Chondrocyte (in vitro differentiated cells): Measurements from ENCODE around the gene MLH1. TPM values are rescaled to one million over a fixed set of nuclear protein-coding genes. Genes with fewer than 3 reads are reported as not detected.
A peak's percentile ranks its signal among the peaks of the same experiment; 100 is the strongest.

Experiments
- DNase-seq: peaks from one replicate; pipeline ENCODE4 v3.0.0; 2021; ENCODE audit warnings: mixed read lengths, low spot score
- H3K27ac Mint-ChIP-seq: one replicate; pipeline ENCODE4 v1.8.0; 2021; ENCODE audit warnings: mild to moderate bottlenecking, moderate library complexity, mixed read lengths; ENCODE audit not compliant: unreplicated experiment
- H3K27me3 Mint-ChIP-seq: 2 replicates; pipeline ENCODE4 v1.8.0; 2021; ENCODE audit warnings: low read depth, mixed read lengths
- H3K36me3 Mint-ChIP-seq: 2 replicates; pipeline ENCODE4 v1.8.0; 2021; ENCODE audit warnings: low read depth, mixed read lengths
- H3K4me1 Mint-ChIP-seq: 2 replicates; pipeline ENCODE4 v1.8.0; 2021; ENCODE audit warnings: low read depth, mild to moderate bottlenecking, mixed read lengths
- H3K4me3 Mint-ChIP-seq: one replicate; pipeline ENCODE4 v1.8.0; 2021; ENCODE audit warnings: mild to moderate bottlenecking, moderate library complexity, mixed read lengths; ENCODE audit not compliant: unreplicated experiment
- H3K9me3 Mint-ChIP-seq: 2 replicates; pipeline ENCODE4 v1.8.0; 2021; ENCODE audit warnings: low read depth, mixed read lengths
- total RNA-seq: library from RNA; stranded (reverse); gene quantifications from 3 replicates; pipeline ENCODE4 v1.2.1, GENCODE V29; 2021
- TF ChIP-seq, protein P1 (sequence below): fragments of 200-600 bp; sonication (generic); IDR thresholded peaks from 2 replicates; pipeline ENCODE4 v1.5.0; 2021; ENCODE audit warnings: antibody characterized with exemption, mild to moderate bottlenecking, moderate library complexity

Gene MLH1
- total RNA-seq, 1 donor from 2014 or later = 32.6 TPM

DNA sequence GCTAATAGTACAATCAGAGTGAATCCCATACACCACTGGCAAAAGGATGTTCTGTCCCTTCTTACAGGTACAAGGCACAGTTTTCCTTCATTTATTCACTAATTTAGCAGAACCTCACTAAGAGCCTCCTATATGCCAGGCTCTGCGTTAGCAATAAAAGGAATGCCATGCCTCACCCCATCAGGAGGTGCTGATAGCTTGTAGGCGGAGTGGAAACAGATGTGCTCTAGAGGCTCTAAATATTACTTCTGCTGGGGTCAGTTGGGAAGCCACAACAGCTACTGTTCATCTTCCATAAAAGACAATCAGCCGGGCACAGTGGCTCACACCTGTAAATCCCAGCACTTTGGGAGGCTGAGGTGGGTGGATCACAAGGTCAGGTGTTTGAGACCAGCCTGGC lies 24.4 kb downstream of the MLH1 start:
- no peaks in the 10 kb centered on the region for H3K4me1 Mint-ChIP-seq

DNA sequence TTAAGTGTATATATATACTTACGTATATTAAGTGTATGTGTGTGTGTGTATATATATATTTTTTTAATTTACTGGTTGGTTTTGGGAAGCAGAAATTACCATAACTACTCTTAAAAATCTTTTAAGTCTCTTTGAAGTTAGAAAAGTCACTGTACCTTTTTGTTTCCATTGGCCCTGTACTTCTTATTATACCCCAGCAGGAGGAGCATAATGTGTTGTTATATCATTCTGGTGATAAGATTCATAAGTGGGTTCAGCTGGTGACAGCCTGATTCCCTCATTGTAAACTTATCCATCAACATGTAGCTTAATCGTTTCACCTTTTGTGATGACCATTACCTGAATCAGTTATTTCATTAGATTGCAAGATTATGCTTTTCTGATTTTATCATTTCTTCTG lies 30.8 kb downstream of the MLH1 start:
- H3K36me3 Mint-ChIP-seq = peaks cover 56% of the 10 kb centered on the region
- TF ChIP-seq, protein P1, sequence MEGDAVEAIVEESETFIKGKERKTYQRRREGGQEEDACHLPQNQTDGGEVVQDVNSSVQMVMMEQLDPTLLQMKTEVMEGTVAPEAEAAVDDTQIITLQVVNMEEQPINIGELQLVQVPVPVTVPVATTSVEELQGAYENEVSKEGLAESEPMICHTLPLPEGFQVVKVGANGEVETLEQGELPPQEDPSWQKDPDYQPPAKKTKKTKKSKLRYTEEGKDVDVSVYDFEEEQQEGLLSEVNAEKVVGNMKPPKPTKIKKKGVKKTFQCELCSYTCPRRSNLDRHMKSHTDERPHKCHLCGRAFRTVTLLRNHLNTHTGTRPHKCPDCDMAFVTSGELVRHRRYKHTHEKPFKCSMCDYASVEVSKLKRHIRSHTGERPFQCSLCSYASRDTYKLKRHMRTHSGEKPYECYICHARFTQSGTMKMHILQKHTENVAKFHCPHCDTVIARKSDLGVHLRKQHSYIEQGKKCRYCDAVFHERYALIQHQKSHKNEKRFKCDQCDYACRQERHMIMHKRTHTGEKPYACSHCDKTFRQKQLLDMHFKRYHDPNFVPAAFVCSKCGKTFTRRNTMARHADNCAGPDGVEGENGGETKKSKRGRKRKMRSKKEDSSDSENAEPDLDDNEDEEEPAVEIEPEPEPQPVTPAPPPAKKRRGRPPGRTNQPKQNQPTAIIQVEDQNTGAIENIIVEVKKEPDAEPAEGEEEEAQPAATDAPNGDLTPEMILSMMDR = peak; percentile 76
- H3K27me3 Mint-ChIP-seq = no peaks in the 10 kb centered on the region
- peaks cover 3% of the 10 kb centered on the region for H3K4me1 Mint-ChIP-seq
- no peak overlapping the region for H3K27ac Mint-ChIP-seq
- H3K4me3 Mint-ChIP-seq = no peak overlapping the region
- DNase-seq = no peak
- H3K9me3 Mint-ChIP-seq = peaks cover 8% of the 10 kb centered on the region

More for the DNA sequence above, 24.4 kb downstream of the MLH1 start:
- peaks cover 61% of the 10 kb centered on the region for H3K36me3 Mint-ChIP-seq
- H3K27me3 Mint-ChIP-seq = no peaks in the 10 kb centered on the region
- no peak for DNase-seq
- H3K9me3 Mint-ChIP-seq = no peaks in the 10 kb centered on the region
- no peak overlapping the region for H3K27ac Mint-ChIP-seq
- H3K4me3 Mint-ChIP-seq = no peak overlapping the region
- TF ChIP-seq, protein P1 = no peak

DNA sequence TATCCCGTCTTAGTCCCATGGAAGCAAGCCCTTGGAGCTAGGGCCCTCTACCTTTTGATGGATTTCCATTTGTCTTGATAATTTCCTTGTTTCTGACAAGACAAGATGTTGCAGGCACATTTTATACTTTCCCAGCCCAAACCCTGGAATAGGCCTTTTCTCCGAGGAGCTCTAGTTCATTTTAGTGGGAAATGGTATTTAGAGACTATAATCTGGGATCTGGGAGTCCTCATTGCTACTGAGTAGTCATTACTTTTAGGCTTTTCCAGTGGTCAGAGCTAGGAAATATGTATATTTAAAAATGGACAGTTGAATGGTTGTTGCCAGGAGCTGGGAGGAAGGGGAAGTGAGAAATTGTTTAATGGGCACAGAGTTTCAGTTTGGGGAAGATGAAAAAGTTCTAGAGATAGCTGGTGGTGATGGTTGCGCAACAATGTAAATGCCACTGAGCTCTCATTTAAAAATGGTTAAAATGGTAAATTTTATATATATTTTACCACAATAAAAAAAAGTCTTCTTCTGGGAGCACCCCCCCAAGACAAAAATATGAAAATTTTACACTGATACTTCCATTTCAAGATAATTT lies 31.6 kb downstream of the MLH1 start:
- Mint-ChIP-seq H3K27me3 (no peaks in the 10 kb centered on the region), H3K4me3 (no peak overlapping the region), H3K9me3 (peaks cover 8% of the 10 kb centered on the region), H3K4me1 (peaks cover 5% of the 10 kb centered on the region), H3K27ac (no peak overlapping the region), H3K36me3 (peaks cover 52% of the 10 kb centered on the region)
- no peak for DNase-seq
- TF ChIP-seq, protein P1 = no peak

- peaks cover 11% of the 10 kb centered on the region for H3K4me1 Mint-ChIP-seq
- DNase-seq = no peak
- peaks cover 8% of the 10 kb centered on the region for H3K9me3 Mint-ChIP-seq
- no peaks in the 10 kb centered on the region for H3K27me3 Mint-ChIP-seq
- no peak overlapping the region for H3K4me3 Mint-ChIP-seq
- TF ChIP-seq, protein P1 = no peak
- H3K27ac Mint-ChIP-seq = no peak overlapping the region
- peaks cover 44% of the 10 kb centered on the region for H3K36me3 Mint-ChIP-seq
Measured at GRCh38 chr3:37025561-37026335, 32.4 kb downstream of the MLH1 start.

DNA sequence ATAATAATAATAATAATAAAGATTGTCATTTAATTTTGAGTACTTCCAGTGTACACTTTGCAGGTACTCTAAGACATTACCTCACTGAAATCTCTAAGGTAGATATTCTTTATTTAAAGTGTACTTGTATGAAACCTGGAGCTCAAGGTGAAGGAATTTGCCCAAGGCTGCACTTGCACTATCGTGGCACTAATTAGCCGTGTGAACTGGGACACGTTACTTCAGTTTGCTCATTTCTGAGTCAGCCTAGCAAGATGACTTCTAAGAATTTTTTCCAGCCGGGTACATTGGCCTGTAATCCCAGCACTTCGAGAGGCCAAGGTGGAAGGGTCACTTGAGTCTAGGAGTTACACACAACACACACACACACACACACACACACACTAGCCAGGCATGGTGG lies 33.5 kb downstream of the MLH1 start:
- no peak overlapping the region for H3K27ac Mint-ChIP-seq
- peaks cover 38% of the 10 kb centered on the region for H3K36me3 Mint-ChIP-seq
- TF ChIP-seq, protein P1 = no peak
- H3K27me3 Mint-ChIP-seq = no peaks in the 10 kb centered on the region
- H3K4me3 Mint-ChIP-seq = no peak overlapping the region
- peaks cover 19% of the 10 kb centered on the region for H3K4me1 Mint-ChIP-seq
- peaks cover 8% of the 10 kb centered on the region for H3K9me3 Mint-ChIP-seq
- no peak for DNase-seq
